OCI-LY7 (cell line): Measurements from ENCODE around the gene DAND5. TPM values are rescaled to one million over a fixed set of nuclear protein-coding genes. Genes with fewer than 3 reads are reported as not detected.

Source experiments
- BruUV-seq: library from RNA; stranded (reverse); fragments of 400-500 nt; replicated peaks from 2 replicates; lab custom pipeline; 2021; lab: Mats Ljungman, UMichigan
- CTCF ChIA-PET: fragments of 300-600 bp; sonication (Branson Sonifier 250); formaldehyde crosslinking; loops from one replicate; lab custom pipeline; 2022; ENCODE audit warnings: antibody characterized with exemption; ENCODE audit not compliant: unreplicated experiment; lab: Charles Lee
- POLR2A ChIA-PET: fragments of 300-600 bp; sonication (Branson Sonifier 250); formaldehyde crosslinking; loops from one replicate; lab custom pipeline; 2022; ENCODE audit warnings: antibody characterized with exemption; lab: Charles Lee
- DNase-seq: peaks from one replicate; pipeline ENCODE4 v3.0.0-alpha.2; 2015; ENCODE audit warnings: low spot score
- H2AFZ ChIP-seq: fragments of 200-600 bp; sonication (generic), shearing (Covaris generic); 2 replicates; pipeline ENCODE4 v1.6.1; 2014; ENCODE audit warnings: mild to moderate bottlenecking, antibody characterized with exemption, low read length, moderate library complexity
- H3K27ac ChIP-seq: fragments of 200-600 bp; sonication (generic); 2 replicates; pipeline ENCODE4 v1.5.1; 2014; ENCODE audit warnings: mixed run types, low read depth, mild to moderate bottlenecking, moderate library complexity, low read length, inconsistent platforms; ENCODE audit not compliant: poor library complexity, severe bottlenecking
- H3K36me3 ChIP-seq: fragments of 200-600 bp; sonication (generic); 2 replicates; pipeline ENCODE4 v1.6.1; 2014; ENCODE audit warnings: mild to moderate bottlenecking, antibody characterized with exemption, low read length, moderate library complexity, mixed read lengths; ENCODE audit not compliant: insufficient read depth
- H3K4me1 ChIP-seq: fragments of 200-600 bp; sonication (generic); 2 replicates; pipeline ENCODE4 v1.5.1; 2014; ENCODE audit warnings: mild to moderate bottlenecking, low read length; ENCODE audit not compliant: insufficient read depth, poor library complexity, severe bottlenecking
- H3K4me2 ChIP-seq: fragments of 200-600 bp; sonication (generic); 2 replicates; pipeline ENCODE4 v1.6.1; 2014; ENCODE audit warnings: mild to moderate bottlenecking, low read length
- H3K4me3 ChIP-seq: fragments of 200-600 bp; sonication (generic); 2 replicates; pipeline ENCODE4 v1.5.1; 2014; ENCODE audit warnings: mild to moderate bottlenecking, low read depth, low read length; ENCODE audit not compliant: poor library complexity, severe bottlenecking
- H3K79me2 ChIP-seq: fragments of 200-600 bp; sonication (generic); 2 replicates; pipeline ENCODE4 v1.6.1; 2016; ENCODE audit warnings: low read depth, mild to moderate bottlenecking, low read length, moderate library complexity, mixed read lengths; ENCODE audit not compliant: insufficient read depth
- H3K9me2 ChIP-seq: fragments of 200-600 bp; sonication (generic); 2 replicates; pipeline ENCODE4 v1.6.1; 2016; ENCODE audit warnings: mild to moderate bottlenecking, low read length, mixed read lengths; ENCODE audit not compliant: insufficient read depth
- H3K9me3 ChIP-seq: fragments of 200-600 bp; sonication (generic); 2 replicates; pipeline ENCODE4 v1.6.1; 2014; ENCODE audit warnings: mild to moderate bottlenecking, mixed run types, low read length, mixed read lengths
- H4K20me1 ChIP-seq: fragments of 200-600 bp; sonication (generic); 2 replicates; pipeline ENCODE4 v1.6.1; 2014; ENCODE audit warnings: mild to moderate bottlenecking, antibody characterized with exemption, low read length, moderate library complexity, mixed read lengths; ENCODE audit not compliant: insufficient read depth
- EZH2phosphoT487 ChIP-seq: fragments of 200-600 bp; sonication (generic); IDR thresholded peaks from 2 replicates; pipeline ENCODE4 v1.6.1; 2018; ENCODE audit warnings: low read depth, borderline replicate concordance, mild to moderate bottlenecking, mixed run types, antibody characterized with exemption, low read length, moderate library complexity, mixed read lengths
- intact Hi-C: fragments of 100-400 bp; cut with micrococcal nuclease; formaldehyde crosslinking; loops from one replicate; pipeline ENCODE4 v1.10.0; 2022; ENCODE audit not compliant: unreplicated experiment
- total RNA-seq, 2 experiments: library from RNA; depleted of rRNA in 1 of 2; stranded (reverse); fragments of >200 nt in 1 of 2; shearing (Covaris generic) in 1 of 2; gene quantifications; 2 replicates each; pipeline ENCODE4 v1.2.3, GENCODE V29; 2014 to 2022
- TF ChIP-seq, protein P1 (sequence below): fragments of 200-600 bp; sonication (generic); conservative IDR thresholded peaks from 2 replicates; pipeline ENCODE4 v1.5.1; 2014; ENCODE audit warnings: mild to moderate bottlenecking, antibody characterized with exemption, low read length, moderate library complexity, mixed read lengths

The DAND5 gene
- total RNA-seq, 2 experiments from 2014 or later = 0.06 to 0.84 TPM

DNA sequence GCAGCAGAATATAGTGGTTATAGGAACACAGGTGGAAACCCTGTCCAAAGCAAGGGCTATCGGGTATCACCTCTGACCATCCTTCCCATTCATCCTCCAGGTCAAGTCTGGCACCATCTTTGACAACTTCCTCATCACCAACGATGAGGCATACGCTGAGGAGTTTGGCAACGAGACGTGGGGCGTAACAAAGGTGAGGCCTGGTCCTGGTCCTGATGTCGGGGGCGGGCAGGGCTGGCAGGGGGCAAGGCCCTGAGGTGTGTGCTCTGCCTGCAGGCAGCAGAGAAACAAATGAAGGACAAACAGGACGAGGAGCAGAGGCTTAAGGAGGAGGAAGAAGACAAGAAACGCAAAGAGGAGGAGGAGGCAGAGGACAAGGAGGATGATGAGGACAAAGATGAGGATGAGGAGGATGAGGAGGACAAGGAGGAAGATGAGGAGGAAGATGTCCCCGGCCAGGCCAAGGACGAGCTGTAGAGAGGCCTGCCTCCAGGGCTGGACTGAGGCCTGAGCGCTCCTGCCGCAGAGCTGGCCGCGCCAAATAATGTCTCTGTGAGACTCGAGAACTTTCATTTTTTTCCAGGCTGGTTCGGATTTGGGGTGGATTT is 25.8 kb upstream of the DAND5 start:
- no peaks in the 10 kb centered on the region for H3K9me3 ChIP-seq
- peaks cover 37% of the 10 kb centered on the region for H4K20me1 ChIP-seq
- CTCF ChIA-PET = interaction anchor here (0.5 kb wide), 1 partner anchor 34 kb away, joined by 3 read pairs; no protein-coding TSS in a partner anchor
- peak overlapping the region; percentile 20 for H3K4me3 ChIP-seq
- intact Hi-C loops = no loop called here
- H3K79me2 ChIP-seq = peaks cover 62% of the 10 kb centered on the region
- BruUV-seq = TSS peak; percentile 24
- H2AFZ ChIP-seq = no peak overlapping the region
- TF ChIP-seq, protein P1, sequence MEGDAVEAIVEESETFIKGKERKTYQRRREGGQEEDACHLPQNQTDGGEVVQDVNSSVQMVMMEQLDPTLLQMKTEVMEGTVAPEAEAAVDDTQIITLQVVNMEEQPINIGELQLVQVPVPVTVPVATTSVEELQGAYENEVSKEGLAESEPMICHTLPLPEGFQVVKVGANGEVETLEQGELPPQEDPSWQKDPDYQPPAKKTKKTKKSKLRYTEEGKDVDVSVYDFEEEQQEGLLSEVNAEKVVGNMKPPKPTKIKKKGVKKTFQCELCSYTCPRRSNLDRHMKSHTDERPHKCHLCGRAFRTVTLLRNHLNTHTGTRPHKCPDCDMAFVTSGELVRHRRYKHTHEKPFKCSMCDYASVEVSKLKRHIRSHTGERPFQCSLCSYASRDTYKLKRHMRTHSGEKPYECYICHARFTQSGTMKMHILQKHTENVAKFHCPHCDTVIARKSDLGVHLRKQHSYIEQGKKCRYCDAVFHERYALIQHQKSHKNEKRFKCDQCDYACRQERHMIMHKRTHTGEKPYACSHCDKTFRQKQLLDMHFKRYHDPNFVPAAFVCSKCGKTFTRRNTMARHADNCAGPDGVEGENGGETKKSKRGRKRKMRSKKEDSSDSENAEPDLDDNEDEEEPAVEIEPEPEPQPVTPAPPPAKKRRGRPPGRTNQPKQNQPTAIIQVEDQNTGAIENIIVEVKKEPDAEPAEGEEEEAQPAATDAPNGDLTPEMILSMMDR = no peak
- TF ChIP-seq EZH2phosphoT487 = no peak
- POLR2A ChIA-PET = no interaction called here
- peak overlapping the region; percentile 58 for H3K4me2 ChIP-seq
- peak overlapping the region; percentile 51 for H3K27ac ChIP-seq
- no peaks in the 10 kb centered on the region for H3K9me2 ChIP-seq
- H3K36me3 ChIP-seq = peaks cover 90% of the 10 kb centered on the region
- H3K4me1 ChIP-seq = peaks cover 69% of the 10 kb centered on the region
- DNase-seq = no peak

DNA sequence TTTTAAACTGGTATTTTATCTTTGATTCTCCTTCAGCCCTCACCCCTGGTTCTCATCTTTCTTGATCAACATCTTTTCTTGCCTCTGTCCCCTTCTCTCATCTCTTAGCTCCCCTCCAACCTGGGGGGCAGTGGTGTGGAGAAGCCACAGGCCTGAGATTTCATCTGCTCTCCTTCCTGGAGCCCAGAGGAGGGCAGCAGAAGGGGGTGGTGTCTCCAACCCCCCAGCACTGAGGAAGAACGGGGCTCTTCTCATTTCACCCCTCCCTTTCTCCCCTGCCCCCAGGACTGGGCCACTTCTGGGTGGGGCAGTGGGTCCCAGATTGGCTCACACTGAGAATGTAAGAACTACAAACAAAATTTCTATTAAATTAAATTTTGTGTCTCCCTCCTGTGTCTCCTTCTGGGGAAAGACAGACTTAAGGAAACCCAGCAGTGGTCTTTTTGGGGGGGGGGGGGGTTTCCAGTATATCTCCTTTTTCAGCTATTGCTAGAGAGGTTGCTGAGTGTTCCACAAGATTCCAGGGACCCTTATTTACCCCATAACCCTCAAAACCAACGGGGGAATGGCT is 25.2 kb upstream of the DAND5 start:
- ChIA-PET CTCF (interaction anchor here (0.5 kb wide), 1 partner anchor 33 kb away, joined by 3 read pairs; no protein-coding TSS in a partner anchor), POLR2A (no interaction called here)
- H3K9me3 ChIP-seq = no peaks in the 10 kb centered on the region
- H3K9me2 ChIP-seq = no peaks in the 10 kb centered on the region
- peaks cover 69% of the 10 kb centered on the region for H3K4me1 ChIP-seq
- H2AFZ ChIP-seq = no peak overlapping the region
- no TSS peak for BruUV-seq
- H3K4me2 ChIP-seq = peak overlapping the region; percentile 58; the same call in 1 of the 2 replicates
- H3K4me3 ChIP-seq = no peak overlapping the region
- H4K20me1 ChIP-seq = peaks cover 31% of the 10 kb centered on the region
- TF ChIP-seq, protein P1 = no peak
- no peak for TF ChIP-seq EZH2phosphoT487
- intact Hi-C loops = no loop called here
- DNase-seq = no peak
- peak overlapping the region; percentile 51 for H3K27ac ChIP-seq
- H3K79me2 ChIP-seq = peaks cover 56% of the 10 kb centered on the region
- H3K36me3 ChIP-seq = peaks cover 90% of the 10 kb centered on the region

DNA sequence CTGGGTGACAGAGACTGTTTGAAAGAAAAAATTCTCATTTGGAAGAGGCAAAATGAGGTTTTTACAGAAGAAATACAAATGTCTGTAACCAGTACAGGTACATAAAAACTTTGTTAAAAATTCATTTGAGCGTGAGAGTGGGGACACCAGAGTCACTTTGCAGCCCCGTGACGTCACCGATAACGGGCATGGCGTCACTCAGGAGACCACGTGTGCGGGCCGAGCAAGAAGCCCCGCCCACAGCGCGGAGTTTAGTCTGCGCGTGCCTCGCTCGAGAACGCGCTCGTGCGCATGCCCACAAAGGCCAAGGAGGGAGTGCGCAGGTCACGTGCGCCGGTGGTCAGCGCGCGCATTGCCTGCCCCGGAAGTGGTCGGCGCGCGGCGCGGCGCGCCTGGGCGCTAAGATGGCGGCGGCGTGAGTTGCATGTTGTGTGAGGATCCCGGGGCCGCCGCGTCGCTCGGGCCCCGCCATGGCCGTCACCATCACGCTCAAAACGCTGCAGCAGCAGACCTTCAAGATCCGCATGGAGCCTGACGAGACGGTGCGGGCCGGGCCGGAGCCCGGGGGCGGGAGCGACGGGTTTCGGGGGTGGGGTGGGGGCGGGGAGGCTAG is 23.8 kb upstream of the DAND5 start, which contains the start of gene RAD23A:
TSS of gene RAD23A (plus strand) at position 384 of the 613 bp plus-strand sequence. CDS start at position 471, 87 bp downstream.
- peaks cover 42% of the 10 kb centered on the region for H3K79me2 ChIP-seq
- ChIA-PET POLR2A (no interaction called here), CTCF (no interaction called here)
- peak within 1 kb of the TSS; percentile 88 for H3K4me3 ChIP-seq
- TF ChIP-seq EZH2phosphoT487 = no peak
- TF ChIP-seq, protein P1 = no peak
- peaks cover 90% of the 10 kb centered on the region for H3K36me3 ChIP-seq
- H3K4me2 ChIP-seq = peak within 1 kb of the TSS; percentile 95
- H2AFZ ChIP-seq = no peak within 1 kb of the TSS
- no TSS peak for BruUV-seq
- H3K27ac ChIP-seq = peak within 1 kb of the TSS; percentile 64
- peaks cover 17% of the 10 kb centered on the region for H4K20me1 ChIP-seq
- DNase-seq = peak; percentile 99
- intact Hi-C loops = no loop called here
- peaks cover 56% of the 10 kb centered on the region for H3K4me1 ChIP-seq
- H3K9me3 ChIP-seq = no peaks in the 10 kb centered on the region
- H3K9me2 ChIP-seq = no peaks in the 10 kb centered on the region
